ENCODE data around the gene ACSM5. TPM values are rescaled to one million over a fixed set of nuclear protein-coding genes. Genes with fewer than 3 reads are reported as not detected.
"Not testable (repeated sequence)": the region's sequence is repeated elsewhere in the genome, so short reads cannot be mapped to it uniquely, and the experiment has no call there.

Gene ACSM5
- total RNA-seq, 1 donor from 2014 or later = 0.52 TPM

DNA sequence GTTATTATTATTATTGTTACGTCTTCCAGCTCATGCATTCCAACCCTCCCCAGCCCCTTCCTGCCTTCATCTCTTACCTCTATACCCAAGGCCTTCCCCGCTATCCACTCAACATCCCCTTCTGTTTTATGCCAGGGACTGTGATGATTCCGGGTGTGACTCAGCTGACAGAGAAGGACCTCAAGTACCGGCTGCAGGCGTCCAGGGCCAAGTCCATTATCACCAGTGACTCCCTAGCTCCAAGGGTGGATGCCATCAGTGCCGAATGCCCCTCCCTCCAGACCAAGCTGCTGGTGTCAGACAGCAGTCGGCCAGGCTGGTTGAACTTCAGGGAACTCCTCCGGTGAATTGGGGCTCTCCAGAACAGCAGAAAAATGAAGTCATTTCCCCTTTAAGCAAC is 9.8 kb downstream of the ACSM5 start:
- H3K27ac ChIP-seq (ENCODE audit: low read depth, low read length); H3K27me3 ChIP-seq (ENCODE audit: control insufficient read depth in 3 of 3, insufficient read depth in 3 of 3, low read length in 3 of 3): not testable (repeated sequence)

DNA sequence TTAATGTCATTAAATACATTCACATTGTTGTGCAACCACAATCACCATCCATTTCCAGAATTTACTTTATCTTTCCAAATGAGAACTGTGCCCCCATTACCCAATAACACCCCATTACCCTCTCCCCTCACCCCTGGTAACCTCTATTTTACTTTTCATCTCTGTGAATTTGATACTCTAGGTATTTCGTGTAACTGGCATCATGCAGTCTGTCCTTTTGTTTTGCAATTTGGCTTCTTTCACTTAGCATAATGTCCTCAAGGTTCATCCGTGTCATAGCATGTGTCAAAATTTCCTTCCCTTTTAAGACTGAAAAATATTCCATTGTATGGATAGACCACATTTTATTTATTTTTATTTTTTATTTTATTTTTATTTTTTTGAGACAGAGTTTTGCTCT is 12.4 kb downstream of the ACSM5 start:
- H3K27me3 ChIP-seq (ENCODE audit: control insufficient read depth in 3 of 3, insufficient read depth in 3 of 3, low read length in 3 of 3); H3K9me3 ChIP-seq (ENCODE audit: control insufficient read depth in 3 of 3, low read length in 3 of 3); H3K27ac ChIP-seq (ENCODE audit: low read depth, low read length); H3K4me3 ChIP-seq (ENCODE audit: low read length in 3 of 3); H3K36me3 ChIP-seq (ENCODE audit: control insufficient read depth in 3 of 3, insufficient read depth in 3 of 3, low read length in 3 of 3); H3K9ac ChIP-seq (ENCODE audit: low read depth in 1 of 3, low read length in 3 of 3); H3K4me1 ChIP-seq (ENCODE audit: control insufficient read depth in 3 of 3, insufficient read depth in 3 of 3, low read length in 3 of 3): not testable (repeated sequence)

More for the DNA sequence above, 9.8 kb downstream of the ACSM5 start:
- not testable (repeated sequence) for H3K4me3 ChIP-seq (ENCODE audit: low read length in 3 of 3); H3K9ac ChIP-seq (ENCODE audit: low read depth in 1 of 3, low read length in 3 of 3); H3K36me3 ChIP-seq (ENCODE audit: control insufficient read depth in 3 of 3, insufficient read depth in 3 of 3, low read length in 3 of 3); H3K4me1 ChIP-seq (ENCODE audit: control insufficient read depth in 3 of 3, insufficient read depth in 3 of 3, low read length in 3 of 3); H3K9me3 ChIP-seq (ENCODE audit: control insufficient read depth in 3 of 3, low read length in 3 of 3)

DNA sequence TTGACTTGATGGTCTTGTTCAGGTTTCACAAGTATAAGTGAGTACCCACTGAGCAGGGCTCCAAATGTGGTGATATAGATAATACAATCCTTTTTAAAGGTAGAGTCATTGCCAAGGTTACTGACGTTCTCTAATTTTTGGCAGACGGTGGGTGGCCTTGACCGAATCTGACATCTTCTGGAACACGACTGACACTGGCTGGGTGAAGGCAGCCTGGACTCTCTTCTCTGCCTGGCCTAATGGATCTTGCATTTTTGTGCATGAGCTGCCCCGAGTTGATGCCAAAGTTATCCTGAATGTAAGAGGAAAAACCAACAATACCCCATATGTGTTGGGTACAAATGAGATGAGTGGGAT is 14.4 kb downstream of the ACSM5 start:
- not testable (repeated sequence) for H3K36me3 ChIP-seq (ENCODE audit: control insufficient read depth in 3 of 3, insufficient read depth in 3 of 3, low read length in 3 of 3); H3K9me3 ChIP-seq (ENCODE audit: control insufficient read depth in 3 of 3, low read length in 3 of 3); H3K27me3 ChIP-seq (ENCODE audit: control insufficient read depth in 3 of 3, insufficient read depth in 3 of 3, low read length in 3 of 3); H3K4me3 ChIP-seq (ENCODE audit: low read length in 3 of 3); H3K9ac ChIP-seq (ENCODE audit: low read depth in 1 of 3, low read length in 3 of 3); H3K4me1 ChIP-seq (ENCODE audit: control insufficient read depth in 3 of 3, insufficient read depth in 3 of 3, low read length in 3 of 3); H3K27ac ChIP-seq (ENCODE audit: low read depth, low read length)

DNA sequence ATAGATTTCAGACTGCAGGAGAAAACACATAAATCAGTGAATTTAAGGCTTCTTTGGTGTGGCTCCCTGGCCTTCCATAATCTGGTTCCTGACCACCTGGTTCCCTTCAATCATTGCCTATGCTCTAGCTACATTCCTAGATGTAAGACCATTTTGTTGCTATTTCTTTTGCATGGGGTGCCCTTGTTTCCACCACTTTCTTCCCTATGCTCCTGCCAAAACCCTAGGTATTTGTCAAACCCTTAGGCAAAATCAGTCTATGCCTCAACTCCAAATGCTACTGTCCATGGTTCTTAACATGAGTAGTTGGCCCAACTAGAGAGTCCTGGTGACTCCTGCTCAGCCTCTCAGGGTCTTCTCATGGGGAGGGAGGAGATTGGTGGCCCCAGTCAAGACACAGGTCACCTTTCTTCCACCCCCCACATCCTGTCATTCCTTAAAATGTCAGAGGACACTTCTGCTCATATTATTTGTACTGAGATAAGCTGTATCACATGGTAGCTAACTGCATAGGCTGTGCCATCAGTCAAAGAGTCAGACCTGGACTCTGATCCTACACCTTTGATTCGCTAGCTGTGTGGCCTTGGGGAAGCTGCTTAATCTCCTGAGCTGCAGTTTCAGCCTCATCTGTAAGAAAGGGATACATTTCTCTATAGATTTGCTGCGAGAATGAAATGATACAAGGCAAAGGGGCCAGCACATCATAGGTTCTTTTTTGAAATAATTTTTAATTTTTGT is 15.0 kb downstream of the ACSM5 start:
- no peaks in the 10 kb centered on the region for H3K27me3 ChIP-seq (ENCODE audit: control insufficient read depth in 3 of 3, insufficient read depth in 3 of 3, low read length in 3 of 3)
- H3K9ac ChIP-seq (ENCODE audit: low read depth in 1 of 3, low read length in 3 of 3) = no peak overlapping the region
- no peaks in the 10 kb centered on the region for H3K9me3 ChIP-seq (ENCODE audit: control insufficient read depth in 3 of 3, low read length in 3 of 3)
- H3K27ac ChIP-seq (ENCODE audit: low read depth, low read length) = no peak overlapping the region
- no peaks in the 10 kb centered on the region for H3K4me1 ChIP-seq (ENCODE audit: control insufficient read depth in 3 of 3, insufficient read depth in 3 of 3, low read length in 3 of 3)
- no peak overlapping the region for H3K4me3 ChIP-seq (ENCODE audit: low read length in 3 of 3)
- H3K36me3 ChIP-seq (ENCODE audit: control insufficient read depth in 3 of 3, insufficient read depth in 3 of 3, low read length in 3 of 3) = no peaks in the 10 kb centered on the region

DNA sequence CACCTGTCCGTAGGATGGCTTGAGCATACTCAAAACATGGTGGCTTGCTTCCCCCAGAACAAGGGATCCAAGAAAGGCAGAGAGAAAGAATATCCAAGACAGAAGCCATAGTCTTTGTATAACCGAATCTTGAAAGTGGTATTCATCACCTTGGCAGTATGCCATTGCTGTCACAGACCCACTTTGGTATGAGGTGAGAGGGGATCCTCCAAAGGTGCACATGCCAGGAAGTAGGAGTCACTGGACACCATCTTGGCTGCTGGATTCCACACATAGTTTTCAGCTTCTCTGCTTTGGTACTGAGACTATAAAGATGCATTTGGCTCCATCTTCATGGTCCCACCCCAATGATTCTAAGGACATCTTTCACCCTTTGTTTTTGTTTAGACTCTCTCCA is 18.1 kb downstream of the ACSM5 start:
- not testable (repeated sequence) for H3K27me3 ChIP-seq (ENCODE audit: control insufficient read depth in 3 of 3, insufficient read depth in 3 of 3, low read length in 3 of 3); H3K9me3 ChIP-seq (ENCODE audit: control insufficient read depth in 3 of 3, low read length in 3 of 3); H3K4me1 ChIP-seq (ENCODE audit: control insufficient read depth in 3 of 3, insufficient read depth in 3 of 3, low read length in 3 of 3); H3K27ac ChIP-seq (ENCODE audit: low read depth, low read length); H3K4me3 ChIP-seq (ENCODE audit: low read length in 3 of 3); H3K9ac ChIP-seq (ENCODE audit: low read depth in 1 of 3, low read length in 3 of 3); H3K36me3 ChIP-seq (ENCODE audit: control insufficient read depth in 3 of 3, insufficient read depth in 3 of 3, low read length in 3 of 3)

DNA sequence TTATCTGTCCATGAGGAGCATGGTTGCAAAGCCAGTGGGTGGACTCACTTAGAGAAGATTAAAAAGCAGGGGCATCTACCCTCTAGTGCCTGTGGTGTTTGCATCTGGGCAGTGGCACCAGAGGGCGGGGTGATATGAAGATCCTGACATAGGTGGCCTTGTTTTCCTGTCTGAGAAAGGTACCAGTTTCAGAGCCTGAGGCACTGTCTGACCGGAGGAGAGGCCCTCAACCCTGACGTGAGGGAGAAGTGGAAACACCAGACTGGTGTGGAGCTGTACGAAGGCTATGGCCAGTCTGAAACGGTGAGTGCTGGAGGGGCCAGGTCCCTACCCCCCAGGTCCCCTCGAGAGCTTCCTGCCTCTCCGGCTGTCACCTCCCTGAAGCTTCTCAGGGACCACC is 20.2 kb downstream of the ACSM5 start:
- not testable (repeated sequence) for H3K27ac ChIP-seq (ENCODE audit: low read depth, low read length); H3K27me3 ChIP-seq (ENCODE audit: control insufficient read depth in 3 of 3, insufficient read depth in 3 of 3, low read length in 3 of 3); H3K4me3 ChIP-seq (ENCODE audit: low read length in 3 of 3)

DNA sequence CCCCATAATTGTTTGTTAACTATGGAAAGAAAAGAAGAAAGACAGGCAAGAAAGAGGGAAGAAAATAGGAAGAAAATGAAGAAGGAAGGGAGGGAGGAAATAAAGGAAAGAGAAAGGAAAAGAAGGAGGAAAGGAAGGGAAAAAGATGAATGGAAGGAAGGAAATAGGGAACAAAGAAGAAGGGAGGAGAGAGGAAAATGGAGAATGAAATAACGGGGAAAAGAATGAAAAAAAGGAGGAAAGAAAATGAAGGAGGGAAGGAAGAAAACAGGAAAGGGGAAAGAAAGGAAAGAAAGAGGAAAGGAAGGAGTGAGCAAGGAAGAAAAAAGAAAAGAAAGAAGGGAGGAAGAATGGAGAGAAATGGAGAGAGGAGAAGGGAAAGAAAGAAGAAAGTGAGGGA is 21.1 kb downstream of the ACSM5 start:
- not testable (repeated sequence) for H3K27ac ChIP-seq (ENCODE audit: low read depth, low read length); H3K4me1 ChIP-seq (ENCODE audit: control insufficient read depth in 3 of 3, insufficient read depth in 3 of 3, low read length in 3 of 3); H3K27me3 ChIP-seq (ENCODE audit: control insufficient read depth in 3 of 3, insufficient read depth in 3 of 3, low read length in 3 of 3); H3K36me3 ChIP-seq (ENCODE audit: control insufficient read depth in 3 of 3, insufficient read depth in 3 of 3, low read length in 3 of 3); H3K4me3 ChIP-seq (ENCODE audit: low read length in 3 of 3); H3K9me3 ChIP-seq (ENCODE audit: control insufficient read depth in 3 of 3, low read length in 3 of 3); H3K9ac ChIP-seq (ENCODE audit: low read depth in 1 of 3, low read length in 3 of 3)

More for the DNA sequence above, 20.2 kb downstream of the ACSM5 start:
- H3K9me3 ChIP-seq (ENCODE audit: control insufficient read depth in 3 of 3, low read length in 3 of 3); H3K9ac ChIP-seq (ENCODE audit: low read depth in 1 of 3, low read length in 3 of 3); H3K4me1 ChIP-seq (ENCODE audit: control insufficient read depth in 3 of 3, insufficient read depth in 3 of 3, low read length in 3 of 3); H3K36me3 ChIP-seq (ENCODE audit: control insufficient read depth in 3 of 3, insufficient read depth in 3 of 3, low read length in 3 of 3): not testable (repeated sequence)

DNA sequence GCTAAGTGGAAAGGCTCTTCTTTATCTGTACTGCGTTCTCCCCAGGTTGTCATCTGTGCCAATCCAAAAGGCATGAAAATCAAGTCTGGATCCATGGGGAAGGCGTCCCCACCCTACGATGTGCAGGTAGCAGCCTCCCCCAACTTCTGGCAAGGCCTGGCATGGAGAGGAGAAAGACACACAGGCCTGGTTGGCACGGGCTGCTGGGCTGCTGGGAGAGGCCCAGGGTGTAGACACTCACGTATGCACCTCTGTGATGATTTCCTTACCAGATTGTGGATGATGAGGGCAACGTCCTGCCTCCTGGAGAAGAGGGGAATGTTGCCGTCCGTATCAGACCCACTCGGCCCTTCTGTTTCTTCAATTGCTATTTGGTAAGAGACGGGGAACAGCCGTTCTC is 21.6 kb downstream of the ACSM5 start:
- no peaks in the 10 kb centered on the region for H3K9me3 ChIP-seq (ENCODE audit: control insufficient read depth in 3 of 3, low read length in 3 of 3)
- H3K9ac ChIP-seq (ENCODE audit: low read depth in 1 of 3, low read length in 3 of 3) = no peak overlapping the region
- no peaks in the 10 kb centered on the region for H3K36me3 ChIP-seq (ENCODE audit: control insufficient read depth in 3 of 3, insufficient read depth in 3 of 3, low read length in 3 of 3)
- no peaks in the 10 kb centered on the region for H3K4me1 ChIP-seq (ENCODE audit: control insufficient read depth in 3 of 3, insufficient read depth in 3 of 3, low read length in 3 of 3)
- H3K4me3 ChIP-seq (ENCODE audit: low read length in 3 of 3) = no peak overlapping the region
- H3K27me3 ChIP-seq (ENCODE audit: control insufficient read depth in 3 of 3, insufficient read depth in 3 of 3, low read length in 3 of 3) = no peaks in the 10 kb centered on the region
- H3K27ac ChIP-seq (ENCODE audit: low read depth, low read length) = no peak overlapping the region

DNA sequence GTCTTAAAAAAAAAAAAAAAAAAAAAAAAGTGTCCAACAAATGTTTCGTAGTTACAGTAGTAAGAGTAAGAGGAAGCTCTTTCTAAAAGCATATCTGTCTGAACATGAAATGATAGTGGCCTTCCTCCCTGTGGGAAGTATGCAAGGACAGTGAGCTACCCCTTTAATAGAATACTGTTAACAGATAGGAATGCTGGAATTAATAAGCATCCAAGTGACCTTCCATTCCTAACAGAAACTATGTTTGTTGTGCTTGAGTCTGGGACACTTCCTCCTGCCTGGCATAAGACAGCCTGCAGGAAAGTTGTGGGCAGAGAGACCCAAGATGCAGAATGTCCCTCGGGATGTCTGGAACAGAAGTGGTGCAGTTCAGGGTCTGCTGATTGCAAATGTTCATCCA is 29.6 kb downstream of the ACSM5 start:
- not testable (repeated sequence) for H3K4me3 ChIP-seq (ENCODE audit: low read length in 3 of 3); H3K9ac ChIP-seq (ENCODE audit: low read depth in 1 of 3, low read length in 3 of 3); H3K9me3 ChIP-seq (ENCODE audit: control insufficient read depth in 3 of 3, low read length in 3 of 3); H3K27me3 ChIP-seq (ENCODE audit: control insufficient read depth in 3 of 3, insufficient read depth in 3 of 3, low read length in 3 of 3); H3K4me1 ChIP-seq (ENCODE audit: control insufficient read depth in 3 of 3, insufficient read depth in 3 of 3, low read length in 3 of 3); H3K27ac ChIP-seq (ENCODE audit: low read depth, low read length); H3K36me3 ChIP-seq (ENCODE audit: control insufficient read depth in 3 of 3, insufficient read depth in 3 of 3, low read length in 3 of 3)

DNA sequence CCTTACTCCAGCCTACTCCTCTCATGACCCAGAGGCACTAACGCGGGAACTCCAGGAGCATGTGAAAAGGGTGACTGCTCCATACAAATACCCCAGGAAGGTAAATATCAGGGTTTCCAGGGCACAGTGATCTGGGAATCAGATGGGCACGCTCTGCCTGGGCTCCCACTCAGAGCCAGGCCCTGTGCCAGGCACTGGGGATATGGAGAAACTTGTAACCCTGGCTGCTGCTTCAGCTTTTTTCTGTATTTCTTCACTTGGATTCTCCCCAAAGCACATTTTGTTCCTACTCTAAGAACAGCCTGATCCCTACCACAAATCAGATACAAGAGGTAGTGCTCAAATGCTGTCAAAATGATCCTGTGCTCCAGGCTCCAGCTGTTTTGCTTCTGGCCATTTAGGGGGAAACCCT is 30.5 kb downstream of the ACSM5 start:
- H3K36me3 ChIP-seq (ENCODE audit: control insufficient read depth in 3 of 3, insufficient read depth in 3 of 3, low read length in 3 of 3); H3K27me3 ChIP-seq (ENCODE audit: control insufficient read depth in 3 of 3, insufficient read depth in 3 of 3, low read length in 3 of 3); H3K4me1 ChIP-seq (ENCODE audit: control insufficient read depth in 3 of 3, insufficient read depth in 3 of 3, low read length in 3 of 3); H3K27ac ChIP-seq (ENCODE audit: low read depth, low read length); H3K9ac ChIP-seq (ENCODE audit: low read depth in 1 of 3, low read length in 3 of 3); H3K4me3 ChIP-seq (ENCODE audit: low read length in 3 of 3); H3K9me3 ChIP-seq (ENCODE audit: control insufficient read depth in 3 of 3, low read length in 3 of 3): not testable (repeated sequence)

DNA sequence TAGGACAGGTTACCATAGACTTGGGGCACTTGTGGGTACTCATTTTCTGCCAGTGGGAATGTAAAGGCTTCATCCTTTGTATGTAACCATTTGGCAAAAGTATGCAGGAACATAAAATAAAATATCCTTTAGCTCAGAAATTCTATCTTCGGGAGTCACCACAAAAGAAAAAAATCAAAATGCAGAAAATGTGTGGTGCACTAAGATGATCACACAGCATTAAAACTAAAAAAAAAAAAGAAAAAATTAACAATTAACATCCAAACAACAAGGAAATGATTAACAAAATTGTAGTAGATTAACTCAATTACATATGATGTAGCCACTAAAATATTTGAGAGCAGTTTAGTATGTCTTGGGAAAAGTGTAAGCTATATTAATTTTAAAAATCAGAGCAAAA is 31.4 kb downstream of the ACSM5 start:
- H3K27ac ChIP-seq (ENCODE audit: low read depth, low read length); H3K9ac ChIP-seq (ENCODE audit: low read depth in 1 of 3, low read length in 3 of 3); H3K4me3 ChIP-seq (ENCODE audit: low read length in 3 of 3); H3K4me1 ChIP-seq (ENCODE audit: control insufficient read depth in 3 of 3, insufficient read depth in 3 of 3, low read length in 3 of 3); H3K27me3 ChIP-seq (ENCODE audit: control insufficient read depth in 3 of 3, insufficient read depth in 3 of 3, low read length in 3 of 3); H3K36me3 ChIP-seq (ENCODE audit: control insufficient read depth in 3 of 3, insufficient read depth in 3 of 3, low read length in 3 of 3); H3K9me3 ChIP-seq (ENCODE audit: control insufficient read depth in 3 of 3, low read length in 3 of 3): not testable (repeated sequence)
